K562 (cell line): ENCODE results near the gene SEC22C. TPM values are rescaled to one million over a fixed set of nuclear protein-coding genes. Genes with fewer than 3 reads are reported as not detected.

Experiments
- BCL6 ChIP-seq: fragments of 250-450 bp; sonication (Bioruptor Pico); IDR thresholded peaks from 2 replicates; pipeline ENCODE4 v1.4.0; 2020
- CAMTA2 ChIP-seq: fragments of 250-450 bp; sonication (Bioruptor Pico); conservative IDR thresholded peaks from 2 replicates; pipeline ENCODE4 v1.5.1; 2022
- CREB5 ChIP-seq: fragments of 250-450 bp; sonication (Bioruptor Pico); IDR thresholded peaks from 2 replicates; pipeline ENCODE4 v1.5.0; 2020; ENCODE audit warnings: mild to moderate bottlenecking
- GATA2 ChIP-seq: sonication (generic); formaldehyde crosslinking; IDR thresholded peaks from 2 replicates; pipeline ENCODE4 v1.4.0; 2020; ENCODE audit warnings: mild to moderate bottlenecking, missing genetic modification reagents
- ILF3 ChIP-seq: fragments of 450-650 bp; IDR thresholded peaks from 2 replicates; pipeline ENCODE4 v1.6.1; 2018; ENCODE audit warnings: antibody characterized with exemption, mild to moderate bottlenecking, moderate library complexity, borderline replicate concordance
- ILK ChIP-seq: fragments of 450-650 bp; IDR thresholded peaks from 2 replicates; pipeline ENCODE4 v1.6.1; 2016; ENCODE audit warnings: missing genetic modification characterization, low read depth, mild to moderate bottlenecking, missing compliant biosample characterization, moderate library complexity, borderline replicate concordance
- KLF16 ChIP-seq: IDR thresholded peaks from 2 replicates; pipeline ENCODE4 v1.6.1; 2016; ENCODE audit warnings: antibody characterized with exemption
- KLF6 ChIP-seq: fragments of 250-450 bp; sonication (Bioruptor Pico); IDR thresholded peaks from 2 replicates; pipeline ENCODE4 v1.4.0; 2020; ENCODE audit warnings: mild to moderate bottlenecking, moderate library complexity, borderline replicate concordance
- L3MBTL2 ChIP-seq: fragments of 450-650 bp; IDR thresholded peaks from 2 replicates; pipeline ENCODE4 v1.6.1; 2016; ENCODE audit warnings: mild to moderate bottlenecking, moderate library complexity
- PHTF2 ChIP-seq: fragments of 250-450 bp; sonication (Bioruptor Pico); IDR thresholded peaks from 2 replicates; pipeline ENCODE4 v1.5.0; 2021; ENCODE audit warnings: mild to moderate bottlenecking
- RNF2 ChIP-seq: sonication (generic); IDR thresholded peaks from 2 replicates; pipeline ENCODE4 v1.6.1; 2016
- ZNF133 ChIP-seq: fragments of 250-450 bp; sonication (Bioruptor Pico); IDR thresholded peaks from 2 replicates; pipeline ENCODE4 v1.4.0; 2020; ENCODE audit warnings: mild to moderate bottlenecking
- ZNF561 ChIP-seq: fragments of 450-650 bp; formaldehyde crosslinking; conservative IDR thresholded peaks from 2 replicates; pipeline ENCODE4 v1.4.0; 2020; ENCODE audit warnings: mild to moderate bottlenecking, moderate library complexity
- polyA plus RNA-seq, 8 experiments: library from polyadenylated mRNA; depleted of rRNA in 4 of 8; stranded (reverse) in 5 of 8; unstranded in 3 of 8; fragments of >200 nt; fragmentation: Nextera tagmentation in 2 of 8; fragmentation: Illumina TruSeq in 1 of 8; extraction: Ambion mirVana in 2 of 8; extraction: Trizol in 1 of 8; gene quantifications; 2 replicates each; pipeline versions ENCODE4 v1.2.1 to v1.2.3, GENCODE V29; 2011 to 2014; ENCODE audit warnings: inconsistent platforms in 1 of 8, missing spikeins in 1 of 8
- total RNA-seq, 7 experiments: library from RNA; depleted of rRNA in 6 of 7; stranded (reverse); fragments of >200 nt in 6 of 7; fragmentation: Illumina TruSeq in 2 of 7; extraction: Trizol in 2 of 7; gene quantifications; 2 replicates each; pipeline versions ENCODE4 v1.2.1 to v1.2.3, GENCODE V29; 2011 to 2021; ENCODE audit warnings: low replicate concordance in 1 of 7
- TF ChIP-seq, protein P1 (sequence below): fragments of 250-450 bp; sonication (Bioruptor Pico); IDR thresholded peaks from 2 replicates; pipeline ENCODE4 v1.4.0; 2020; ENCODE audit warnings: borderline replicate concordance
- TF ChIP-seq, protein P2 (sequence below): fragments of 450-650 bp; IDR thresholded peaks from 2 replicates; pipeline ENCODE4 v1.6.1; 2018; ENCODE audit not compliant: partially characterized antibody
- TF ChIP-seq, protein P3 (sequence below), 2 experiments: fragments of 450-650 bp; IDR thresholded peaks; 2 replicates each; pipeline ENCODE4 v1.6.1; 2018; ENCODE audit warnings: mild to moderate bottlenecking in 2 of 2, low read depth in 1 of 2; ENCODE audit not compliant: partially characterized antibody in 2 of 2

Gene SEC22C
- total and polyA plus RNA-seq, 9 of the 15 experiments (the other 6 are each of a cell fraction or from before 2014, with no cell fraction given), result 35.6 to 68.4 (median 50.7) TPM

DNA sequence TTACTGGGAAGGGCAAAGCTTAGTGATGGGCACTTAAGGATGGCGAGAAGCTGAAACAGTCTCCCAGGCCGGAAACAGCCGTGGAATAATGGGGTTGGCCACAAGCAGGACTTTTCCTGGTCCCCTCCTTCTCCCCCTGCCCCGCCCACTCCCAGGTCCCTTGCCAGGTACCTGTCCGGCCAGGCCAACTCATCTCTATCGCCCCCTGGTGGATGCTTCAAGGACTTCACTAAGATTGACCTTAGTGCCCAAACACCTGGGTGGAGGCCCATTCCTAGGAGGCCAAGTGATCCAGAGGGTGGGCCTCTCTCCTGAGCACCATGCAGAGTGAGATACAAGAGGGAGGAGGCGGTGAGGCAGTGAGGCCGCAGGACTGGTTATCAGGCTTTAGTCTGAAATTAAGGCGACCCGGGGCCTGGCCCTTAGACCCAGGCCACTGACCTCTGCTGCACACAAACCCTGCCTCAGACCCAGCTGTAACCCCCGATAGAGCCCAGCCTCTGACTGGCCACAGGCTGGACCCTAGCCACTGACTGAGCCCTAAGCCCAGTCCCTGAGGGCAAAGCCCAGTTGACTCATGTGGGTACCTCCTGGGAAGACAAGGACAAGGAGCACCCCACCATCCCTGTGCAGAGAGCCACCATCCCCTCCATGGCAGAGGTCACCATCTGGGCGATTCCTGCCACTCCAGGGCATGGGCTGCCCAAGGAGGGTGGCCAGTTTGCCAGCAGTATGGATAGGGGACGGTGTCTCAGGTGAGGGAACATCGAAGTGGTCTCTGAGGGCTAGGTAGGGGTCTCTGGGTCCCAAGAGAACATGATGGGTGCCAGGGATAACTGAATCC lies 41.7 kb downstream of the SEC22C start (continued):
- no peak for TF ChIP-seq CREB5
- no peak for TF ChIP-seq KLF6 (CRISPR knock-in tag)
- TF ChIP-seq KLF16, result peak; percentile 53; the same call in 1 of the 2 replicates
- TF ChIP-seq, protein P1, sequence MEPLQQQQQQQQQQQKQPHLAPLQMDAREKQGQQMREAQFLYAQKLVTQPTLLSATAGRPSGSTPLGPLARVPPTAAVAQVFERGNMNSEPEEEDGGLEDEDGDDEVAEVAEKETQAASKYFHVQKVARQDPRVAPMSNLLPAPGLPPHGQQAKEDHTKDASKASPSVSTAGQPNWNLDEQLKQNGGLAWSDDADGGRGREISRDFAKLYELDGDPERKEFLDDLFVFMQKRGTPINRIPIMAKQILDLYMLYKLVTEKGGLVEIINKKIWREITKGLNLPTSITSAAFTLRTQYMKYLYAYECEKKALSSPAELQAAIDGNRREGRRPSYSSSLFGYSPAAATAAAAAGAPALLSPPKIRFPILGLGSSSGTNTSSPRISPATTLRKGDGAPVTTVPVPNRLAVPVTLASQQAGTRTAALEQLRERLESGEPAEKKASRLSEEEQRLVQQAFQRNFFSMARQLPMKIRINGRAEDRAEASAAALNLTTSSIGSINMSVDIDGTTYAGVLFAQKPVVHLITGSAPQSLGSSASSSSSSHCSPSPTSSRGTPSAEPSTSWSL (CRISPR knock-in tag), result no peak
- TF ChIP-seq, protein P2, sequence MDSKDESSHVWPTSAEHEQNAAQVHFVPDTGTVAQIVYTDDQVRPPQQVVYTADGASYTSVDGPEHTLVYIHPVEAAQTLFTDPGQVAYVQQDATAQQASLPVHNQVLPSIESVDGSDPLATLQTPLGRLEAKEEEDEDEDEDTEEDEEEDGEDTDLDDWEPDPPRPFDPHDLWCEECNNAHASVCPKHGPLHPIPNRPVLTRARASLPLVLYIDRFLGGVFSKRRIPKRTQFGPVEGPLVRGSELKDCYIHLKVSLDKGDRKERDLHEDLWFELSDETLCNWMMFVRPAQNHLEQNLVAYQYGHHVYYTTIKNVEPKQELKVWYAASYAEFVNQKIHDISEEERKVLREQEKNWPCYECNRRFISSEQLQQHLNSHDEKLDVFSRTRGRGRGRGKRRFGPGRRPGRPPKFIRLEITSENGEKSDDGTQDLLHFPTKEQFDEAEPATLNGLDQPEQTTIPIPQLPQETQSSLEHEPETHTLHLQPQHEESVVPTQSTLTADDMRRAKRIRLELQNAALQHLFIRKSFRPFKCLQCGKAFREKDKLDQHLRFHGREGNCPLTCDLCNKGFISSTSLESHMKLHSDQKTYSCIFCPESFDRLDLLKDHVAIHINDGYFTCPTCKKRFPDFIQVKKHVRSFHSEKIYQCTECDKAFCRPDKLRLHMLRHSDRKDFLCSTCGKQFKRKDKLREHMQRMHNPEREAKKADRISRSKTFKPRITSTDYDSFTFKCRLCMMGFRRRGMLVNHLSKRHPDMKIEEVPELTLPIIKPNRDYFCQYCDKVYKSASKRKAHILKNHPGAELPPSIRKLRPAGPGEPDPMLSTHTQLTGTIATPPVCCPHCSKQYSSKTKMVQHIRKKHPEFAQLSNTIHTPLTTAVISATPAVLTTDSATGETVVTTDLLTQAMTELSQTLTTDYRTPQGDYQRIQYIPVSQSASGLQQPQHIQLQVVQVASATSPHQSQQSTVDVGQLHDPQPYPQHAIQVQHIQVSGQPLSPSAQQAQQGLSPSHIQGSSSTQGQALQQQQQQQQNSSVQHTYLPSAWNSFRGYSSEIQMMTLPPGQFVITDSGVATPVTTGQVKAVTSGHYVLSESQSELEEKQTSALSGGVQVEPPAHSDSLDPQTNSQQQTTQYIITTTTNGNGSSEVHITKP, result no peak
- TF ChIP-seq BCL6 (CRISPR knock-in tag), result no peak
- no peak for TF ChIP-seq L3MBTL2
- TF ChIP-seq CAMTA2 (CRISPR knock-in tag), result no peak
- TF ChIP-seq PHTF2, result no peak
- TF ChIP-seq GATA2, result no peak
- TF ChIP-seq, protein P3, sequence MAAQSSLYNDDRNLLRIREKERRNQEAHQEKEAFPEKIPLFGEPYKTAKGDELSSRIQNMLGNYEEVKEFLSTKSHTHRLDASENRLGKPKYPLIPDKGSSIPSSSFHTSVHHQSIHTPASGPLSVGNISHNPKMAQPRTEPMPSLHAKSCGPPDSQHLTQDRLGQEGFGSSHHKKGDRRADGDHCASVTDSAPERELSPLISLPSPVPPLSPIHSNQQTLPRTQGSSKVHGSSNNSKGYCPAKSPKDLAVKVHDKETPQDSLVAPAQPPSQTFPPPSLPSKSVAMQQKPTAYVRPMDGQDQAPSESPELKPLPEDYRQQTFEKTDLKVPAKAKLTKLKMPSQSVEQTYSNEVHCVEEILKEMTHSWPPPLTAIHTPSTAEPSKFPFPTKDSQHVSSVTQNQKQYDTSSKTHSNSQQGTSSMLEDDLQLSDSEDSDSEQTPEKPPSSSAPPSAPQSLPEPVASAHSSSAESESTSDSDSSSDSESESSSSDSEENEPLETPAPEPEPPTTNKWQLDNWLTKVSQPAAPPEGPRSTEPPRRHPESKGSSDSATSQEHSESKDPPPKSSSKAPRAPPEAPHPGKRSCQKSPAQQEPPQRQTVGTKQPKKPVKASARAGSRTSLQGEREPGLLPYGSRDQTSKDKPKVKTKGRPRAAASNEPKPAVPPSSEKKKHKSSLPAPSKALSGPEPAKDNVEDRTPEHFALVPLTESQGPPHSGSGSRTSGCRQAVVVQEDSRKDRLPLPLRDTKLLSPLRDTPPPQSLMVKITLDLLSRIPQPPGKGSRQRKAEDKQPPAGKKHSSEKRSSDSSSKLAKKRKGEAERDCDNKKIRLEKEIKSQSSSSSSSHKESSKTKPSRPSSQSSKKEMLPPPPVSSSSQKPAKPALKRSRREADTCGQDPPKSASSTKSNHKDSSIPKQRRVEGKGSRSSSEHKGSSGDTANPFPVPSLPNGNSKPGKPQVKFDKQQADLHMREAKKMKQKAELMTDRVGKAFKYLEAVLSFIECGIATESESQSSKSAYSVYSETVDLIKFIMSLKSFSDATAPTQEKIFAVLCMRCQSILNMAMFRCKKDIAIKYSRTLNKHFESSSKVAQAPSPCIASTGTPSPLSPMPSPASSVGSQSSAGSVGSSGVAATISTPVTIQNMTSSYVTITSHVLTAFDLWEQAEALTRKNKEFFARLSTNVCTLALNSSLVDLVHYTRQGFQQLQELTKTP (IDR thresholded peaks at IDR 0.05; ENCODE audit: low read depth in 1 of 2, partially characterized antibody in 2 of 2), result no peak
- no peak for TF ChIP-seq RNF2
- no peak for TF ChIP-seq ZNF561 (CRISPR knock-in tag)
- no peak for TF ChIP-seq ZNF133 (CRISPR knock-in tag)
- no peak for TF ChIP-seq ILF3
- no peak for TF ChIP-seq ILK (tag)
